Measurements from ENCODE around the gene PIK3CD. TPM values are rescaled to one million over a fixed set of nuclear protein-coding genes. Genes with fewer than 3 reads are reported as not detected.

PIK3CD gene
- total and polyA plus RNA-seq, 2 of the 8 experiments (the other 6 are each of a cell fraction or from before 2014, with no cell fraction given), result 20.6 to 24.1 TPM

- TF ChIP-seq CHD7 (IDR thresholded peaks at IDR 0.05; ENCODE audit: insufficient replicate concordance, low read length) (no peak), EGR1 (IDR thresholded peaks at IDR 0.05; ENCODE audit: borderline replicate concordance, low read depth, low read length) (no peak), PHF8 (conservative IDR thresholded peaks at IDR 0.05; ENCODE audit: low read depth, low read length) (no peak), CHD2 (IDR thresholded peaks at IDR 0.05; ENCODE audit: low read length) (no peak), ZNF274 (IDR thresholded peaks at IDR 0.05; ENCODE audit: borderline replicate concordance, extremely low read depth, low read length) (no peak), SIX5 (IDR thresholded peaks at IDR 0.05; ENCODE audit: low read depth, low read length) (no peak), RAD21 (IDR thresholded peaks at IDR 0.05 in 1 of 2, conservative IDR thresholded peaks at IDR 0.05 in 1 of 2; ENCODE audit: low read depth in 2 of 2, low read length in 2 of 2) (no peak), CBX5 (IDR thresholded peaks at IDR 0.05; ENCODE audit: low read depth, low read length) (no peak)
Observed at GRCh38 chr1:9604836-9605235, 46.7 kb upstream of the PIK3CD start (continued).

Measured in H1 (cell line).